Measurements from ENCODE around the gene TMEM74B.

TMEM74B gene

DNA sequence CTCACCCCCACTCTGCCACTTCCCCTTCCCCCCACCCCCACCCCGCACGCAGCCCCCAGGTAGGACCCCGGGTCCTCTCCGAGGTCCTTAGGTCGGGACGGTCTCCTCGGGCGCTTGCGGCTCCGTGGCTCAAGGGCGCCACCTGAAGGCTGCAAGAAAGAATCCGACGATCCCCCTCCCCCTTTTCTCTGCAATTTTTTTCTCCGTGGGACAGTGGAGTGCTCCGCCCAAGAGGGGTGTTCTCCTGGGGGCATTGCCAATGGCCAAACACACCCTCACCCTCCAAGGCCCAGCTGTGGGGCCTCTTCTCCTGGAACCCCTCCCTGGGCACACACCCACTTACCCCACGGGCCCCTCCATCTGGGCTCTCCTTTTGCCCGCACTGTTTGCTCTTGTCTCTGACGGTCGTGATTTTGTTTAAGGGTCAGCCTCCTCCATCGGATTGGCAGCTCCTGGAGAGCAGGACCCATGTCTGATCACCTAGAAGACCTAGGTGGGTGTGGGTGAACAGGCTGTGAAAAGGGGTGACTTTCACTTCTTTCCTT, 1.1 kb upstream of the TMEM74B start:
- Histone ChIP-seq H3K36me3 (replicated peaks) (no peaks in the 10 kb centered on the region), H3K27me3 (replicated peaks) (peaks cover 22% of the 10 kb centered on the region), H3K4me3 (ENCODE audit: low read depth, low read length) (no peak overlapping the region), H3K27ac (no peak overlapping the region)
- TF ChIP-seq, protein P1, sequence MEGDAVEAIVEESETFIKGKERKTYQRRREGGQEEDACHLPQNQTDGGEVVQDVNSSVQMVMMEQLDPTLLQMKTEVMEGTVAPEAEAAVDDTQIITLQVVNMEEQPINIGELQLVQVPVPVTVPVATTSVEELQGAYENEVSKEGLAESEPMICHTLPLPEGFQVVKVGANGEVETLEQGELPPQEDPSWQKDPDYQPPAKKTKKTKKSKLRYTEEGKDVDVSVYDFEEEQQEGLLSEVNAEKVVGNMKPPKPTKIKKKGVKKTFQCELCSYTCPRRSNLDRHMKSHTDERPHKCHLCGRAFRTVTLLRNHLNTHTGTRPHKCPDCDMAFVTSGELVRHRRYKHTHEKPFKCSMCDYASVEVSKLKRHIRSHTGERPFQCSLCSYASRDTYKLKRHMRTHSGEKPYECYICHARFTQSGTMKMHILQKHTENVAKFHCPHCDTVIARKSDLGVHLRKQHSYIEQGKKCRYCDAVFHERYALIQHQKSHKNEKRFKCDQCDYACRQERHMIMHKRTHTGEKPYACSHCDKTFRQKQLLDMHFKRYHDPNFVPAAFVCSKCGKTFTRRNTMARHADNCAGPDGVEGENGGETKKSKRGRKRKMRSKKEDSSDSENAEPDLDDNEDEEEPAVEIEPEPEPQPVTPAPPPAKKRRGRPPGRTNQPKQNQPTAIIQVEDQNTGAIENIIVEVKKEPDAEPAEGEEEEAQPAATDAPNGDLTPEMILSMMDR (IDR thresholded peaks at IDR 0.05; ENCODE audit: low read depth, low read length, missing control alignments): peak; percentile 77
- no peak for DNase-seq
- in situ Hi-C loops (cut with HindIII; ENCODE audit: low pct_ligation_motif_present, low sequenced_read_pairs): no loop called here

GRCh38 chr20:1185316-1185741, 548 bp upstream of the TMEM74B start:
- in situ Hi-C loops (cut with HindIII; ENCODE audit: low pct_ligation_motif_present, low sequenced_read_pairs): no loop called here
- TF ChIP-seq, protein P1 (IDR thresholded peaks at IDR 0.05; ENCODE audit: low read depth, low read length, missing control alignments): no peak
- no peak for DNase-seq
- peaks cover 21% of the 10 kb centered on the region for H3K27me3 ChIP-seq (replicated peaks)
- no peaks in the 10 kb centered on the region for H3K36me3 ChIP-seq (replicated peaks)
- no peak overlapping the region for H3K27ac ChIP-seq
- H3K4me3 ChIP-seq (ENCODE audit: low read depth, low read length): peak overlapping the region; percentile 33

DNA sequence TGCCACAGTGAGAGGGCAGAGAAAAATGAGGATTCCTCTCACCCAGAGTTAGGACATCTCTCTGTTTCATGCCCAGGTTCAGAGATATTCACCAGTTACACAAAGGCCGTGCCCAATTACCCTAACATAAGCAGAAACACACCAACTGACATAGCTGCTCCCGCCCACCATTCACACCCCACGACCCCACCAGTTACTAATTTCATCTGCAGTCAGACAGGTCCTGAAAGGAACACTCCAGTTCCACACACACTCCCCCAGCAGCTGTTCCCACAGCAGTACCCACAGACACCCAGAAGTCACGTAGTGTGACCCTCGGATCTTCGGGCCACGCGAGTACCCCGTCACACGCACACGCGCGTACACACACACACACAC, 532 bp downstream of the TMEM74B start:
- DNase-seq: no peak
- peaks cover 16% of the 10 kb centered on the region for H3K27me3 ChIP-seq (replicated peaks)
- H3K36me3 ChIP-seq (replicated peaks): no peaks in the 10 kb centered on the region
- no peak overlapping the region for H3K4me3 ChIP-seq (ENCODE audit: low read depth, low read length)
- TF ChIP-seq, protein P1 (IDR thresholded peaks at IDR 0.05; ENCODE audit: low read depth, low read length, missing control alignments): no peak
- in situ Hi-C loops (cut with HindIII; ENCODE audit: low pct_ligation_motif_present, low sequenced_read_pairs): no loop called here
- no peak overlapping the region for H3K27ac ChIP-seq

- Histone ChIP-seq H3K27ac (no peak overlapping the region), H3K36me3 (replicated peaks) (no peaks in the 10 kb centered on the region), H3K4me3 (ENCODE audit: low read depth, low read length) (no peak overlapping the region), H3K27me3 (replicated peaks) (peaks cover 16% of the 10 kb centered on the region)
- no peak for DNase-seq
- TF ChIP-seq, protein P1 (IDR thresholded peaks at IDR 0.05; ENCODE audit: low read depth, low read length, missing control alignments): no peak
- in situ Hi-C loops (cut with HindIII; ENCODE audit: low pct_ligation_motif_present, low sequenced_read_pairs): no loop called here
These were observed 1.6 kb downstream of the TMEM74B start for GRCh38 chr20:1183153-1183552.

GRCh38 chr20:1182106-1182505, 2.7 kb downstream of the TMEM74B start:
- H3K27me3 ChIP-seq (replicated peaks): peaks cover 16% of the 10 kb centered on the region
- in situ Hi-C loops (cut with HindIII; ENCODE audit: low pct_ligation_motif_present, low sequenced_read_pairs): no loop called here
- no peak for DNase-seq

More at GRCh38 chr20:1182106-1182505, 2.7 kb downstream of the TMEM74B start:
- no peak overlapping the region for H3K27ac ChIP-seq
- no peaks in the 10 kb centered on the region for H3K36me3 ChIP-seq (replicated peaks)
- TF ChIP-seq, protein P1 (IDR thresholded peaks at IDR 0.05; ENCODE audit: low read depth, low read length, missing control alignments): no peak
- no peak overlapping the region for H3K4me3 ChIP-seq (ENCODE audit: low read depth, low read length)
